ENCODE results near the gene C9orf50.
"Not testable (repeated sequence)": the region's sequence is repeated elsewhere in the genome, so short reads cannot be mapped to it uniquely, and the experiment has no call there.

C9orf50 gene

DNA sequence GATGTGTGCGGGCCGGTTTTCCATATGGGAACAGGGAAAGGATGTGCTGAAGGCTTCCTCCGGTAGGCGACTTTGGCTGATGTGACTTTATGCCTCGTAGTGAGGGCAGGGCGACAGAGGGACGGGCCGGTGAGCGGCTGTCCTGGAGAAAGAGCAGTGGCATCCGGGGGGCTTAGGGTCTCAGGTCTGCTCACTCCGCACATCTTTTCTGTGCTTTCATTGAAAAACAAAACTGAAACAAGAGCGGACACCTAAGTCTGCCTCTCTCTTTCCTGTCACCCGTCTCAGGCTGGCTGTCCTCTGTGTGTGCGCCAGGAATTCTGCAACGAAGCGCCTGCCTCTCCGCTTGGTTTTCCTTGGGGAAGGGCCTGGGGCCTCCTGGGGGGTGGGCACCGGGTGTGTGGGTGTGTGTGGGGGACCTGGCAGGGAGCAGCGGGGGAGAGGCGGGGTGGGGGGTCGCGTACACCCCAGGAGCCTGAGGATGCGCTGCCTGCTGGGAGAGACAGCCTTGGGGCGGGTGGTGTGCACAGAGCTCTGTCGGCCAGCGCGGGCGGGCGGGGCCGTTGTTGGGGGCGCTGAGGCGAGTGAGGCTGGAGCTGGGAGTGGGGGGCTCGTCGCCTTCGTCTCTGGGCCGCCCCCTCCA is 44.0 kb upstream of the C9orf50 start:
- H3K27me3 ChIP-seq (ENCODE audit: control insufficient read depth, insufficient read depth, low read length), result no peaks in the 10 kb centered on the region
- H3K4me3 ChIP-seq (ENCODE audit: low read depth, low read length), result peak overlapping the region; percentile 45
- no peaks in the 10 kb centered on the region for H3K79me2 ChIP-seq
- TF ChIP-seq, protein P1, sequence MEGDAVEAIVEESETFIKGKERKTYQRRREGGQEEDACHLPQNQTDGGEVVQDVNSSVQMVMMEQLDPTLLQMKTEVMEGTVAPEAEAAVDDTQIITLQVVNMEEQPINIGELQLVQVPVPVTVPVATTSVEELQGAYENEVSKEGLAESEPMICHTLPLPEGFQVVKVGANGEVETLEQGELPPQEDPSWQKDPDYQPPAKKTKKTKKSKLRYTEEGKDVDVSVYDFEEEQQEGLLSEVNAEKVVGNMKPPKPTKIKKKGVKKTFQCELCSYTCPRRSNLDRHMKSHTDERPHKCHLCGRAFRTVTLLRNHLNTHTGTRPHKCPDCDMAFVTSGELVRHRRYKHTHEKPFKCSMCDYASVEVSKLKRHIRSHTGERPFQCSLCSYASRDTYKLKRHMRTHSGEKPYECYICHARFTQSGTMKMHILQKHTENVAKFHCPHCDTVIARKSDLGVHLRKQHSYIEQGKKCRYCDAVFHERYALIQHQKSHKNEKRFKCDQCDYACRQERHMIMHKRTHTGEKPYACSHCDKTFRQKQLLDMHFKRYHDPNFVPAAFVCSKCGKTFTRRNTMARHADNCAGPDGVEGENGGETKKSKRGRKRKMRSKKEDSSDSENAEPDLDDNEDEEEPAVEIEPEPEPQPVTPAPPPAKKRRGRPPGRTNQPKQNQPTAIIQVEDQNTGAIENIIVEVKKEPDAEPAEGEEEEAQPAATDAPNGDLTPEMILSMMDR (IDR thresholded peaks at IDR 0.05), result no peak
- H3K9me3 ChIP-seq (ENCODE audit: control insufficient read depth, low read length), result no peaks in the 10 kb centered on the region
- no peaks in the 10 kb centered on the region for H3K36me3 ChIP-seq (ENCODE audit: control insufficient read depth, insufficient read depth, low read length)
- no peak overlapping the region for H3K9ac ChIP-seq
- no peak overlapping the region for H3K27ac ChIP-seq
- peak overlapping the region; percentile 56 for H2AFZ ChIP-seq
- H3K4me1 ChIP-seq, result no peaks in the 10 kb centered on the region
- H3K4me2 ChIP-seq (ENCODE audit: low read length), result peak overlapping the region; percentile 72

- H2AFZ ChIP-seq; H3K4me3 ChIP-seq (ENCODE audit: low read depth, low read length); H3K9me3 ChIP-seq (ENCODE audit: control insufficient read depth, low read length); H3K9ac ChIP-seq; H3K36me3 ChIP-seq (ENCODE audit: control insufficient read depth, insufficient read depth, low read length); H3K27me3 ChIP-seq (ENCODE audit: control insufficient read depth, insufficient read depth, low read length); H3K4me2 ChIP-seq (ENCODE audit: low read length); H3K4me1 ChIP-seq; H3K27ac ChIP-seq; H3K79me2 ChIP-seq: not testable (repeated sequence)
Observed at GRCh38 chr9:129662239-129662638, 41.3 kb upstream of the C9orf50 start.

GRCh38 chr9:129661029-129661428 is 40.1 kb upstream of the C9orf50 start:
- Histone ChIP-seq H3K36me3 (ENCODE audit: control insufficient read depth, insufficient read depth, low read length) (no peaks in the 10 kb centered on the region), H3K4me2 (ENCODE audit: low read length) (no peak overlapping the region), H3K9ac (no peak overlapping the region), H3K27ac (no peak overlapping the region), H3K9me3 (ENCODE audit: control insufficient read depth, low read length) (no peaks in the 10 kb centered on the region), H3K79me2 (no peaks in the 10 kb centered on the region), H3K4me3 (ENCODE audit: low read depth, low read length) (no peak overlapping the region), H3K4me1 (no peaks in the 10 kb centered on the region), H2AFZ (no peak overlapping the region), H3K27me3 (ENCODE audit: control insufficient read depth, insufficient read depth, low read length) (no peaks in the 10 kb centered on the region)
- TF ChIP-seq, protein P1 (IDR thresholded peaks at IDR 0.05), result no peak

DNA sequence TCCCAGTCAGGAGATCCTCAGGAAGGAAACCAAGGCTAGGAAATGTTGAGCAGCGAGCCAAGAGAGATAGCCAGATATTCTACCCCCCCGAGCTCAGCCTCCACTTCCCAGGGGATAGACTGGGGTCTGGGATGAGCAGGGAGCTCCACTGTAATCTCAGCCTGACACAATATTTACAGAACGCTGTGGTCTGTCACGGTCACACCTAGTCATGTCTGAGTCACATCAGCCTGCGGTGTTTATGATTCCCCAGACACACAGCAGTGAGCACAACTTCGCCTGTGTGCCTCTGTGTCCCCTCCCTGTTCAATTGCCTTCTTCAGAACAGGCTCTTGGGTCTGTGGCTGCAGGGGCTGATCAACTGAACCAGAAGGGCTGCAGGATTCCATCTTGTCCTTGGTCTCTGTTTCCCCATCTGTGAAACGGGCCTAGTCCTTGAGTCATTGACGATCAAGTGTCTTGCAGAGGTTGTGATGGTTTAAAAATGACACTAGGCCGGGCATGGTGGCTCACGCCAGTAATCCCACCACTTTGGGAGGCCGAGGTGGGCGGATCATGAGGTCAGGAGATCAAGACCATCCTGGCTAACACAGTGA is 36.0 kb upstream of the C9orf50 start:
- Histone ChIP-seq H3K9me3 (ENCODE audit: control insufficient read depth, low read length) (no peaks in the 10 kb centered on the region), H3K4me3 (ENCODE audit: low read depth, low read length) (no peak overlapping the region), H3K36me3 (ENCODE audit: control insufficient read depth, insufficient read depth, low read length) (no peaks in the 10 kb centered on the region), H3K79me2 (no peaks in the 10 kb centered on the region), H3K9ac (no peak overlapping the region), H3K27ac (no peak overlapping the region), H3K4me2 (ENCODE audit: low read length) (no peak overlapping the region), H2AFZ (no peak overlapping the region), H3K27me3 (ENCODE audit: control insufficient read depth, insufficient read depth, low read length) (no peaks in the 10 kb centered on the region), H3K4me1 (no peaks in the 10 kb centered on the region)
- TF ChIP-seq, protein P1 (IDR thresholded peaks at IDR 0.05), result no peak

- H3K4me3 ChIP-seq (ENCODE audit: low read depth, low read length), result no peak overlapping the region
- H3K9ac ChIP-seq, result no peak overlapping the region
- TF ChIP-seq, protein P1 (IDR thresholded peaks at IDR 0.05), result no peak
- H3K4me1 ChIP-seq, result no peaks in the 10 kb centered on the region
- no peak overlapping the region for H2AFZ ChIP-seq
- H3K36me3 ChIP-seq (ENCODE audit: control insufficient read depth, insufficient read depth, low read length), result no peaks in the 10 kb centered on the region
- no peak overlapping the region for H3K27ac ChIP-seq
- H3K4me2 ChIP-seq (ENCODE audit: low read length), result no peak overlapping the region
- H3K79me2 ChIP-seq, result no peaks in the 10 kb centered on the region
- H3K27me3 ChIP-seq (ENCODE audit: control insufficient read depth, insufficient read depth, low read length), result no peaks in the 10 kb centered on the region
- H3K9me3 ChIP-seq (ENCODE audit: control insufficient read depth, low read length), result no peaks in the 10 kb centered on the region
Observed at GRCh38 chr9:129655696-129656095, 34.8 kb upstream of the C9orf50 start.

Measured in parathyroid adenoma (tissue), 2 donors.